Left ventricle myocardium superior (tissue), 1 donor: Measurements from ENCODE around the gene KBTBD2. TPM values are rescaled to one million over a fixed set of nuclear protein-coding genes. Genes with fewer than 3 reads are reported as not detected.
"Not testable (repeated sequence)": the region's sequence is repeated elsewhere in the genome, so short reads cannot be mapped to it uniquely, and the experiment has no call there.

Experiments used
- ATAC-seq: fragments of 200-7000 bp; cut with Tn5 transposase; one replicate; pipeline ENCODE4 v1.9.1; 2020; ENCODE audit warnings: mild to moderate bottlenecking, moderate library complexity
- DNase-seq: peaks from one replicate; pipeline ENCODE4 v3.0.0-alpha.2; 2020
- intact Hi-C: fragments of 100-400 bp; cut with micrococcal nuclease; formaldehyde crosslinking; loops from one replicate; pipeline ENCODE4 v1.11.0; 2022
- total RNA-seq: library from RNA; stranded (reverse); fragmentation: NEBNext Ultra II Directional; extraction: Animal tissue kit (Norgen Biotek cat#: 25700); gene quantifications from one replicate; pipeline ENCODE4 v1.2.1, GENCODE V29; 2021
- donor health status: DM: no; HTN: yes; CAD: no; lungs with severe emphysema.

KBTBD2 gene
- total RNA-seq, 1 donor from 2014 or later: 25.5 TPM

DNA sequence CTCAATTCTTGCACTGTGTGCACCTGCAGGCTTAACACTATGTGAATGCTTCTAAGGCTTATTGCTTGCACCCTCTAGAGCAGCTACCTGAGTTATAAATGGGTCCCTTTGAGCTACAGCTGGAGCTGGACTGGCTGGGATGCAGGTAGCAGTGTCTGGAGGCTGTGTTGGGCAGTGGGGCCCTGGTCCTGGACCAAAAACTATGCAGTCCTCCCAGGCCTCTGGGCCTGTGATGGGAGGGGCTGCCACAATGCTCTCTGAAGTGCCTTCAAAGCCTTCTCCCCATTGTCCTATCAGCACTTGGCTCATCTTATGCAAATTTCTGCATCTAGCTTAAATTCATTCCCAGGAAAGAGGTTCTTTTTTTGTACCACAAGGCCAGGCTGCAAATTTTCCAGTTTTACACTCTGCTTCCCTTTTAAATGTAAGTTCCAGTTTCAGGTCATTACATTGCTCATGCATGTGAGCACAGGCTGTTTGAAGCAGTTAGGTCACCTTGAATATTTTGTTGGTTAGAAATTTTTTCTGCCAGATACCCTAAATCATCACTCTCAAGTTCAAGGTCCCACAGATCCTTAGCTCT lies 26.0 kb downstream of the KBTBD2 start:
- ATAC-seq: no peak
- intact Hi-C loops: no loop called here
- DNase-seq: no peak

DNA sequence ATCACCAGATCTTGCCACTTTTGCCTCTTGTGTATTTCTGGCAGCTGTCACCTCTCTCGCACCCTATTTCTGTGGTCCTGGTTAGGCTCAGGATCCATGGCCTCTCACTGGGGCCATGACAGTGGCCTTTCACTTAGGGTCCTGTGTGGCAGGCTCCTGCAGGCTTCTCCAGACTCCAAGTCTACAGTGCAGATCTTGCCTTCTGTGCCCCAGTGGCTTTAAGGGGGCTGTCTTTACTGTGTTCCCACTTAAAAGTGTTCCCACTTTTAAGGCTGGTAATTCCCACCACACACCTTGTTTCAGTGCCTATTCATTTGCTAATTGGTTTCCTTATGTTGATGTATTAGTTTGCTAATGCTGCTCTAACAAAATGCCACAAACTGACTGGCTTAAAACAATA lies 27.7 kb downstream of the KBTBD2 start:
- DNase-seq, ATAC-seq, intact Hi-C loops: not testable (repeated sequence)

DNA sequence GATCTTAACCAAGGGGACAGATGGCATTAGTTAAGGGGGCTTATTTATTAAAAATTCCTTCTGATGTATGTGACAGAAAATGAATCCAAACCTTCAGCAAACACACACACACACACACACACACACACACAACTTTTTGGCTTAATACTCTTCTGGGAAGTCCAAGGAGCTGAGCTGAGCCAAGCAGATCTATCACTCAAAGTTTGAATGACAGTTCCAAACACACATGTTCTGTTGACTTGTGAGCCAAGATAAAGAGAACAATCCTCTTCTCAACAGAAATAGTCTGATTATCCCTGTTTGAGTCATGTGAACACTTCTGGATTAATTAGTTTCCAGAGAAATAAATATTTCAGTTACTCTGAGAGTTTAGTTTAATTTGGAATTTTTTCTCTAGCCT lies 31.5 kb downstream of the KBTBD2 start:
- intact Hi-C loops: no loop called here
- ATAC-seq (no peak), DNase-seq (no peak)

DNA sequence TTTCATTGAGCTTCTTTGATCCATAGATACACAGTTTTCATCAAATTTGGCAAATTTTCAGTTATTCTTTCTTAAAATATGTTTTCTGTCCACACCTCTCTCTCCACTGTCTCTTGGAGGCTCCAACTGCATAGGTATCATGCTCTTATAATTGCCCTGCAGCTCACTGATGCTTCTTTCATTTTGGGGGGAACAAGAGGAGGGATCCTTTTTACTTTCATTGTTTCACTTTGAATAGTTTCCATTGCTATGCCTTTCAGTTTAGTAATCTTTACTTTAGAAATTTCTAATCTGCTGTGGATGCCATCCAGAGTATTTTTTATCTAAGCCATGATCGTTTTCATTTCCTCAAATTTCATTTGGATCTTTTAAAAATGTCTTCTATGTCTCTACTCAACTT lies 32.9 kb downstream of the KBTBD2 start:
- ATAC-seq (no peak), DNase-seq (no peak)
- intact Hi-C loops: no loop called here

DNA sequence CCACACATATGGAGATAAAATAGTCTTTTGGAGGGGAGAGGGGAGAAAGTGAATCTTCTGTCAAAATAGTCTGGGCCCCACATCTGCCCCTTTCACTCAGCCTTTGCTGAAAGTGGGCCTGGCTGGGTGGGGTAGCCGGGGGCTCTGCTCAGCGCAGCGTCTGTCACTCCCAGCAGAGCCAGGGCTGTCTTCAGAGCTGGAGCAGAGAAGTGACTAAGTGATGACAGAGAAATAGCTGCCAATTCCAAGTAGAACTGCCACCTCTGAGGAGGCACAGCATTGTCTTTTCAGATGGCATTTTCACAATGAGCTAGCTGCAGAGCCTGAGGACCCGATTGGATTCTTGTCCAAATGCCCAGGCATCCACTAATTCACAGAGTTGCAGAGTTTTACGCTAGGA lies 34.5 kb downstream of the KBTBD2 start:
- ATAC-seq: peak; percentile 84
- intact Hi-C loops, DNase-seq: not testable (repeated sequence)

DNA sequence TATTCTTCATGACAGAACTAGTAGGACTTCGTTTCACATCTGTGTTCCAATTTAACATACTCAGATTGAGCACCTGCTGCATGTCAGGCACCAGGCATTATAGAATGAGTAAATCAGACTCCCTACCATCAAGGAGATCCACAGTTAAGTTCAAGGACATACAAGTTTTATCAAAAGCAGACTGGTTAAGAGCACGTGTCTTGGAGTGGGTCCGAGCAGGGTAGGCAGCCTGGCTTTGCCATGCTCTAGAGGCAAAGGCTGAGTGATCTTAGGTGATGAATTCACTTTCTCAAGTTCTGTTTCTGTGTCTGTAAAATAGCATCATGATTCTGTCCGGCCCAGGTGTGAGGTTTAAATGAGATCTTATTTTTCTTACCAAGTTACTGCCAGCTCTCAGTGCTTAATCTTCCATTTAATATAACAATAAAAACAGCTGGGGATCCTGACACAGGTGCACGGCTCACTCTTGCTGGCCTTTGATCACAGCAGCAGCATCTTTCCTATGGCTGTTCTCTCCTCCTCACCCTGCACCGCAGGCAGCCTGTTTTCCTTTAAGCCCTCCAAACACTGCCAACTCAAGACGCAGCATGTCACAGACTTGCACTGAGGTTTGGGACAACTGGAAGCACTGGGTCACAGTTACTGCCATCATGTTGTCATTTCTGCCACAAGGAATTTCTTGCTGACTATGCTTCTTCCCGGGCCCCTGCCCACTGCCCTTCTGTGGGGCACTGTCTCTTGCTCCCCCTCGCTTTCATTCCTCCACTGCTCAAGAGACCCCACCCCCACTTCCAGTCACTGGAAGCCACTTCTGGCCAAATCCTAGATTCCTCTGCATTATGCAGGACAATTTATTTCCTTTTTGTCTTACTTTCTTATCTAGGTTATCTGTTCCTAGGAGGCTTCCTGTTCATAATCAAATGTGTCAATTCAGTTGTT lies 35.5 kb downstream of the KBTBD2 start:
- intact Hi-C loops: not testable (repeated sequence)
- ATAC-seq: peak; percentile 70

DNA sequence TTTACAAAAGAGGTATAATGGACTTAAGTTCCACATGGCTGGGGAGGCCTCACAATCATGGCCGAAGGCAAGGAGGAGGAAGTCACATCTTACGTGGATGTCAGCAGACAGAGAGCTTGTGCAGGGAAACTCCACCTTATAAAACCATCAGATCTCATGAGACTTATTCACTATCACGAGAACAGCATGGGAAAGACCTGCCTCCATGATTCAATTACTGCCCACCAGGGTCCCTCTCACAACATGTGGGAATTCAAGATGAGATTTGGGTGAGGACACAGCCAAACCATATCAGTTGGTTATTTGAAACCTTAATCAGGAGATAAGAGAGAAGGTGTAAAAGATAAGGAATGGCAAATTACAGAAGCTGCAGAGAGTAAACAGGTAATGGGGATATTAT lies 40.9 kb downstream of the KBTBD2 start:
- intact Hi-C loops, DNase-seq: not testable (repeated sequence)

More for the DNA sequence above, 35.5 kb downstream of the KBTBD2 start:
- not testable (repeated sequence) for DNase-seq

DNA sequence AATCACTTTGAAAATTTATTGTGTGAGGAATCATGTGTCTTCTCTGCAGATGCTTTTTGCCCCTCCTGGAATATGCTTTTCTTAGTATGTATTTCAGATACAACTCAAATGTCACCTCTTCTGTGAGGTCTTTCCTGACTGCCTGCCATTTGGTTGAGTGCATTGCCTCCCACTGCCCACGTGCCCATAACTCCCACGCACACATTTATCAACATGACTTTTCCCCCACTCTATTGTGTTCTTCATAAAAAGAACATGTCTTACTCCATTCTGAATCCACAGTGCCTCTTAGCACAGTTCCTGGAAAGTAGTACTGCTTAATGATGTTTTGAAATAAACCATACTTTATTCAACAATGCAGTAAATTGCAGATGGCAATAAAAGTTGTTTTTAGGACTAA lies 42.9 kb downstream of the KBTBD2 start:
- DNase-seq, intact Hi-C loops, ATAC-seq: not testable (repeated sequence)

More for the DNA sequence above, 40.9 kb downstream of the KBTBD2 start:
- ATAC-seq: not testable (repeated sequence)

DNA sequence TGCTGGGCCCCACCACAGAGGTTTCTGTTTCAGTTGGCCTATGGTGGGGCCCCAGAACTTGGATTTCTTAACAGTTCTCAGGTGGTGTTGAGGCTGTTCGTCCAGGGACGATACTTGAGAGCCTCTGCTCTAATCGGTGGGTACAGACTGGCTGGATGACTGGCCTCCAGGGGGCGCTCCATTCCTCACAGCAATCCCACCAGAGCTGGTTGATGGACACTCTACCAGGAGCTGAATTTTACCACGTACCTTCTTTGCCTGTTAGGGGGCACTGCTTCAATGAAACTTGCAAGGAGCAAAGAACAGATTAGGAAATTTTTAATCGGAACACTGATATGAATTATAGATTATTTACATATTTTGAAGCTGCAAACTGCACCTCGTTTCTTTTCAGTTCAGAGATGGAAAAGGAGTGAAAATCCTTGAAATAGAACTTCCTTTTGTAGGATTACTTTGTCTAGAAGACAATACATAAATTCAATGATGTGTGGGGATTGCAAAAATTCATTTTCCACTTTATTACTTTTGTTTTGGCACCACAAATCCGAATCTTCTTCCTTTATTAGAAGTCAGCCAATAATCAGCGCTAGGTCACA lies 44.8 kb downstream of the KBTBD2 start:
- ATAC-seq (peak; percentile 100), DNase-seq (peak; percentile 95)
- intact Hi-C loops: no loop called here

DNA sequence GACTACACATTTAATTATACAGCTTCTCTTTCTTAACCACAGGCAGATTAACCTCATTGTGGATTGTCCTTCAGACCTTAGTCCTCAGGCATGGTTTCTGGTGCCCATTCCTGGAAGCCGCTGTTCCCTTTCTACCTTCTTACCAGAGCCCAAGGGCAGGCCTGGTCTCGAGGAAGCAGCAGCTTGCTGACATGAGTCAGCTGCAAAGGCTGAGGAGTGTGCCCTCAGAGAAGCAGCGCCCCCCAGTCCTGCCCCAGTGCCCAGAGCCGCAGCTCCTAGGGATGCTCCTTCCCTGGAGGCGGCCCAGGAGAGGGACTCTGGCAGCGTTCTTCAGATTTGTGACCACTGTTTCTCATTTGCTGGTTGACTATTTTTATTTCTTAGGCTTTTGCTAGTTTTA lies 46.8 kb downstream of the KBTBD2 start:
- intact Hi-C loops, DNase-seq, ATAC-seq: not testable (repeated sequence)

DNA sequence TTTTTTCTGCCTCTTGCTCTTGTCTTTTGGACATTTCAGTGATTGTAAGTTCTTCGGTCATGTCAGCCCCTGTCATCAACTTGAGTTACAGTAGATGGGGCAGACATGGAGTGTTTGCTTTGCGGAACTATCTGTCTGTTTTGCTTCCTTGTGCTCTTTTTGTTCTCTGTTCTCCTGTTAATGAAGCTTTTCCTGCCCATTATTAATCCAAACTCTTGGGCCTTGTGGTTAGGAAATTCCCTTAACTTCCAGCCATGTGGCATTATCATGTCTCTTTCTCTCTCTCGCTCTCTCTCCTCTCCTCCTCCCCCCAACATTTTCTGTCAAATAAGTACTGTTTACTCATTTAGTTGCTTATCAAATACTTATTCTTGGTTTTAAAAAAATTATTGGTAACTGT lies 47.8 kb downstream of the KBTBD2 start:
- ATAC-seq, intact Hi-C loops, DNase-seq: not testable (repeated sequence)

DNA sequence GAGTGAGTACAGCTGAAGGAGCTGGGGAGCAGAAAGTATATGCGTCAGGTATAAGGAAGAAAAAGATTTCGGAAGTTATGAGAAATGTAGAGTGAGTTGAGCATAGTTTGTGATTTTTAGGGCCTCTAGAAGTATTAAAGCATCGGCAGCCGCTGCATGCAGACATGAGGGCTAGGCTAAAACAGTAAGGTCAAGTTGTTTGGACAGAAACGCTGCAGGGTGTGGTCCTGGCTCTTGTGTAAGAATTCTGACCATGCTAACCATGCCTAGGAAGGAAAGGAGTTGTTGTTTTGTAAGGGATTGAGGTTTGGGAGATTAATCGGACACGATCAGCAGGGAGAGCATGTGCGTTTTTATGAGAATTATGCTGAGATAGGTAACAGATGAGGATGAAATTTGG lies 51.7 kb downstream of the KBTBD2 start:
- ATAC-seq, DNase-seq, intact Hi-C loops: not testable (repeated sequence)

DNA sequence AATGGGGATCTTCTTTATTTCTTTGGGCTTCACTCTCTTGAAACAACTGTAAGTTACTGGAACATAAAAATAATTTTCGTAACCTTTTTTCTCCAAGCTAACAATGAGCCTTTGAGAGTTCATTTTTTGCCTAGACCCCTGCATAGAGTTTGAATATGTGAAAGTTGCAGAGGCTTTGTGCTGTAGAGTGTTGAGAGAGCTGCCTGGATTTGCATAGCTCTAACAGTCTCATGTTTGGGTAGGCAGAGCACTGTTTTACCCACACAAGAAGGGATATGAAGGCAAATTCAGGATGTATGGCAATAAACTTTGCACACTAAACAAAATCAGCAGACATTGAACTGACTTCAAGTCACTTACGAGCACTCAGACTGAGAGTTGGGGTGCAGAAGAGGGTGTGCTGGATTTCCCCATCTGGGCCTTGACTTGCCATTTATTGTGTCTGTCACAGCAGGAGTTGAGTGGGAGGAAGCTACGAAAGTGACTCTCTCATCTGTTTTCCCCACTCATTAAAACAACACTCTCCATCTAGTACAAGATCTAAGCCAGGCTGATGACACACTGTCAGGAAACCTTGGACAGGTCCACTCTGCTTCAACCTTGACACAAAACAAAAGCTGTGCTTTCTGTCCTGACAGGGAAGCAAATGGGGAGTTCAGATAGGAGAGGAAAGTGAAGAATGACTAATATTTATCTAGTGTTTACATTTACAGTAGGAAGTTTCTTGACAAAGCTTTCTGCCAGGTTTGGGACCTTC lies 62.4 kb downstream of the KBTBD2 start:
- DNase-seq, intact Hi-C loops, ATAC-seq: not testable (repeated sequence)

Other genes with a start within 250 kb of the KBTBD2 start
- gene FKBP9, start 65.7 kb upstream of the KBTBD2 start, total RNA-seq: 143 TPM
- 28.4 TPM for gene NT5C3A, start 171.0 kb upstream of the KBTBD2 start, total RNA-seq
- gene RP9, start 217.6 kb upstream of the KBTBD2 start, total RNA-seq: 23.3 TPM
- 9.6 TPM for gene BBS9, start 237.8 kb upstream of the KBTBD2 start, total RNA-seq